ACC112 (cell line): ENCODE results near the gene KLHL35.

Experiments
- H2AFZ ChIP-seq: fragments of 200-600 bp; sonication (generic); one replicate; pipeline ENCODE4 v1.6.0; 2017; ENCODE audit warnings: antibody characterized with exemption, low read length; ENCODE audit not compliant: unreplicated experiment
- H3K27ac ChIP-seq: fragments of 200-600 bp; sonication (generic); 2 replicates; pipeline ENCODE4 v1.5.1; 2014; ENCODE audit warnings: low read depth, mild to moderate bottlenecking, antibody characterized with exemption, low read length, moderate library complexity
- H3K27me3 ChIP-seq: fragments of 200-600 bp; sonication (generic); 2 replicates; pipeline ENCODE4 v1.6.1; 2014; ENCODE audit warnings: mild to moderate bottlenecking, antibody characterized with exemption, low read length, moderate library complexity, mixed read lengths; ENCODE audit not compliant: insufficient read depth
- H3K36me3 ChIP-seq: fragments of 200-600 bp; sonication (generic); 2 replicates; pipeline ENCODE4 v1.6.1; 2016; ENCODE audit warnings: mild to moderate bottlenecking, antibody characterized with exemption, low read length, moderate library complexity, mixed read lengths; ENCODE audit not compliant: insufficient read depth
- H3K4me1 ChIP-seq: fragments of 200-600 bp; sonication (generic); one replicate; pipeline ENCODE4 v1.6.1; 2016; ENCODE audit warnings: low read length, mixed read lengths; ENCODE audit not compliant: insufficient read depth, unreplicated experiment, control insufficient read depth
- H3K4me3 ChIP-seq: fragments of 200-600 bp; sonication (generic); 2 replicates; pipeline ENCODE4 v1.5.1; 2014; ENCODE audit warnings: mild to moderate bottlenecking, low read depth, low read length
- H3K79me2 ChIP-seq: fragments of 200-600 bp; sonication (generic); one replicate; pipeline ENCODE4 v1.6.0; 2016; ENCODE audit warnings: low read length; ENCODE audit not compliant: control insufficient read depth, unreplicated experiment, insufficient read depth

Gene KLHL35

GRCh38 chr11:75373201-75373600 lies 59.8 kb downstream of the KLHL35 start:
- Histone ChIP-seq H3K4me3 (no peak overlapping the region), H3K27me3 (no peaks in the 10 kb centered on the region), H3K4me1 (peaks cover 13% of the 10 kb centered on the region), H3K36me3 (no peaks in the 10 kb centered on the region), H3K79me2 (no peaks in the 10 kb centered on the region), H3K27ac (no peak overlapping the region), H2AFZ (no peak overlapping the region)
